Trophoblast cell (in vitro differentiated cells and primary cell): ENCODE data around the gene TMEM150C. TPM values are rescaled to one million over a fixed set of nuclear protein-coding genes. Genes with fewer than 3 reads are reported as not detected.
A peak's percentile ranks its signal among the peaks of the same experiment; 100 is the strongest.

Source experiments
- DNase-seq, 2 donors: peaks; one replicate each; pipeline ENCODE4 v3.0.0-alpha.2; 2016
- H2AFZ ChIP-seq: 2 replicates; pipeline ENCODE4 v1.6.1; 2013; ENCODE audit warnings: low read length, moderate library complexity, mild to moderate bottlenecking; ENCODE audit not compliant: insufficient read depth, poor library complexity
- H2AK5ac ChIP-seq: 2 replicates; pipeline ENCODE4 v1.6.1; 2013; ENCODE audit warnings: mild to moderate bottlenecking, low read length
- H2BK120ac ChIP-seq: 2 replicates; pipeline ENCODE4 v1.6.1; 2013; ENCODE audit warnings: low read length, mild to moderate bottlenecking, moderate library complexity; ENCODE audit not compliant: insufficient read depth, poor library complexity
- H2BK12ac ChIP-seq: 2 replicates; pipeline ENCODE4 v1.6.1; 2013; ENCODE audit warnings: mild to moderate bottlenecking, low read length, moderate library complexity
- H2BK5ac ChIP-seq: 2 replicates; pipeline ENCODE4 v1.6.1; 2013; ENCODE audit warnings: low read length, low read depth, moderate library complexity, mild to moderate bottlenecking; ENCODE audit not compliant: poor library complexity
- H3K14ac ChIP-seq: 2 replicates; pipeline ENCODE4 v1.6.1; 2013; ENCODE audit warnings: mild to moderate bottlenecking, low read length
- H3K18ac ChIP-seq: 2 replicates; pipeline ENCODE4 v1.6.1; 2013; ENCODE audit warnings: mild to moderate bottlenecking, low read length
- H3K23ac ChIP-seq: 2 replicates; pipeline ENCODE4 v1.6.1; 2013; ENCODE audit warnings: low read length
- H3K27ac ChIP-seq: 2 replicates; pipeline ENCODE4 v1.5.1; 2013; ENCODE audit warnings: low read depth, mild to moderate bottlenecking, inconsistent platforms, low read length, moderate library complexity
- H3K27me3 ChIP-seq: 2 replicates; pipeline ENCODE4 v1.6.1; 2013; ENCODE audit warnings: inconsistent platforms, mild to moderate bottlenecking, low read length, moderate library complexity; ENCODE audit not compliant: insufficient read depth
- H3K36me3 ChIP-seq, 2 experiments: 1 replicate in 1 of 2; 2 replicates in 1 of 2; pipeline ENCODE4 v1.6.1; 2013; ENCODE audit warnings: low read length in 2 of 2, mild to moderate bottlenecking in 2 of 2, moderate library complexity in 1 of 2; ENCODE audit not compliant: insufficient read depth in 2 of 2, control insufficient read depth in 1 of 2
- H3K4ac ChIP-seq: 2 replicates; pipeline ENCODE4 v1.6.1; 2013; ENCODE audit warnings: low read depth, mild to moderate bottlenecking, low read length, moderate library complexity
- H3K4me1 ChIP-seq, 2 experiments: 1 replicate in 1 of 2; 2 replicates in 1 of 2; pipeline ENCODE4 v1.6.1; 2013; ENCODE audit warnings: low read length in 2 of 2, mild to moderate bottlenecking in 2 of 2, moderate library complexity in 1 of 2; ENCODE audit not compliant: insufficient read depth in 2 of 2, control insufficient read depth in 1 of 2
- H3K4me2 ChIP-seq: 2 replicates; pipeline ENCODE4 v1.6.1; 2013; ENCODE audit warnings: inconsistent platforms, mild to moderate bottlenecking, low read length, moderate library complexity
- H3K4me3 ChIP-seq: 2 replicates; pipeline ENCODE4 v1.5.1; 2013; ENCODE audit warnings: mild to moderate bottlenecking, low read depth, low read length, inconsistent platforms
- H3K79me1 ChIP-seq: one replicate; pipeline ENCODE4 v1.6.1; 2013; ENCODE audit warnings: low read length
- H3K79me2 ChIP-seq: 2 replicates; pipeline ENCODE4 v1.6.1; 2013; ENCODE audit warnings: low read length, mild to moderate bottlenecking; ENCODE audit not compliant: control insufficient read depth, insufficient read depth, poor library complexity
- H3K9ac ChIP-seq: 2 replicates; pipeline ENCODE4 v1.6.1; 2013; ENCODE audit warnings: mild to moderate bottlenecking, low read length
- H3K9me3 ChIP-seq: 2 replicates; pipeline ENCODE4 v1.6.1; 2013; ENCODE audit warnings: low read depth, mild to moderate bottlenecking, control low read depth, inconsistent platforms, low read length; ENCODE audit not compliant: insufficient read depth
- H4K12ac ChIP-seq: 2 replicates; pipeline ENCODE4 v1.6.1; 2013; ENCODE audit warnings: low read depth, mild to moderate bottlenecking, low read length, moderate library complexity
- H4K8ac ChIP-seq: 2 replicates; pipeline ENCODE4 v1.6.1; 2013; ENCODE audit warnings: low read depth, mild to moderate bottlenecking, low read length, moderate library complexity
- H4K91ac ChIP-seq: one replicate; pipeline ENCODE4 v1.6.1; 2013; ENCODE audit warnings: low read depth, mild to moderate bottlenecking, low read length, moderate library complexity
- WGBS: extraction: QIAGEN DNeasy Blood & Tissue Kit; methylation state at CpG from one replicate; pipeline ENCODE4 v1.1.7; 2013; ENCODE audit warnings: missing lambda C conversion rate; ENCODE audit not compliant: insufficient read length, insufficient coverage; ENCODE audit errors: extremely low coverage; 5-methylcytosine and 5-hydroxymethylcytosine counted together
- polyA plus RNA-seq: library from polyadenylated mRNA; stranded (reverse); fragments of 200-250 nt; gene quantifications from 2 replicates; pipeline ENCODE4 v1.2.3, GENCODE V29; 2013

TMEM150C gene
- 1.5 and 1.7 TPM in 2 replicates for polyA plus RNA-seq

DNA sequence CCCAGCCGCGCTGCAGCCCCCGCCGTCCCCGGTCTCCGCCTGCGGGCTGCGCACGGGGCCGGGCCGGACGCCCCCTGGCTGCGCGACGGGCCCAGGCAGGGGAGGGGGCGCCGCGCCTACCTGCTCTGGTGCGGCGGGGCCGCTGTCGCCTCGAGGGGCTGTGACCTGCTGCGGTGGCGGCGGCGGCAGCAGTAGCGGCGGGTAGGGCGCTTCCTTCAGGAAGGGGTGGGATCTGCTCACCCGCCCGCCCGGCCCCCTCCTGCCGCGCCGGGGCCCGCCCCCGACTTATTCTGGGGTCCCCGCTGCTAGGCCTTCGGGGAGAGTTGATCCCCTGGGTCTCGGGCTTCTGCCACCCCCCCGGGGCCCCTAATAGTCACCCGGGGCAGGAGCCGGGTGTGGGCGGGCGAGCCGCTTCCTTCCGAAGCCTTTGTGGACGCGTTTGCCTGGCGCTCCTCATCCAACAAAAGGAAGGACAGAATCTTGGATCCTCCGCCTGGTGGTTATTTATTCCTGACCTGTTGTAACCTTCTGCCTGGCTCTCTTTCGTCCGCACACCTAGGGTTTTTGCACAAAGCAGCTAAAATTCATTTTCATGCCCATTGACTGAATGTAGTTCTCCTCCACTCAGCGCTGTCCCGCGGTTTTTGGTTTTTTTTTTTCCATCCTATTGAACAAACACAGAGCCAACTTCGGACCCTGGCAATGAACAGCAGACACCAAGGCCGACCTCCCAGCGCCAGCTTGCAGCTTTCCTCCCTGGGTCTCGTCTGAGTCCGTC, at the start of gene TMEM150C:
TMEM150C (minus strand) TSS at position 203 of the 778 bp plus-strand sequence. CDS start 57,331 bp downstream, outside the sequence.
- peaks cover 2% of the 10 kb centered on the region for H3K9me3 ChIP-seq
- H3K79me2 ChIP-seq: no peaks in the 10 kb centered on the region
- no peak within 1 kb of the TSS for H4K12ac ChIP-seq
- H2BK12ac ChIP-seq: no peak within 1 kb of the TSS
- no peak within 1 kb of the TSS for H3K4ac ChIP-seq
- no peaks in the 10 kb centered on the region for H3K36me3 ChIP-seq
- peak within 1 kb of the TSS; percentile 95 for H3K4me2 ChIP-seq
- peak within 1 kb of the TSS; percentile 93 for H2AFZ ChIP-seq
- no CpG with 5 or more reads among the region's 62 CpGs for WGBS
- H4K91ac ChIP-seq: no peak within 1 kb of the TSS
- no peaks in the 10 kb centered on the region for H3K27me3 ChIP-seq
- H3K79me1 ChIP-seq: no peaks in the 10 kb centered on the region
- peaks cover 0 to 2% of the 10 kb centered on the region in 2 experiments for H3K4me1 ChIP-seq
- DNase-seq: peak; percentile 32 to 55
- H3K27ac ChIP-seq: no peak within 1 kb of the TSS
- peak within 1 kb of the TSS; percentile 54 for H3K18ac ChIP-seq
- H3K9ac ChIP-seq: peak within 1 kb of the TSS; percentile 65
- H2BK5ac ChIP-seq: no peak within 1 kb of the TSS
- H3K23ac ChIP-seq: no peak within 1 kb of the TSS
- H4K8ac ChIP-seq: peak within 1 kb of the TSS; percentile 34
- H3K4me3 ChIP-seq: peak within 1 kb of the TSS; percentile 91
- no peak within 1 kb of the TSS for H2AK5ac ChIP-seq
- no peak within 1 kb of the TSS for H2BK120ac ChIP-seq
- peak within 1 kb of the TSS; percentile 66 for H3K14ac ChIP-seq

DNA sequence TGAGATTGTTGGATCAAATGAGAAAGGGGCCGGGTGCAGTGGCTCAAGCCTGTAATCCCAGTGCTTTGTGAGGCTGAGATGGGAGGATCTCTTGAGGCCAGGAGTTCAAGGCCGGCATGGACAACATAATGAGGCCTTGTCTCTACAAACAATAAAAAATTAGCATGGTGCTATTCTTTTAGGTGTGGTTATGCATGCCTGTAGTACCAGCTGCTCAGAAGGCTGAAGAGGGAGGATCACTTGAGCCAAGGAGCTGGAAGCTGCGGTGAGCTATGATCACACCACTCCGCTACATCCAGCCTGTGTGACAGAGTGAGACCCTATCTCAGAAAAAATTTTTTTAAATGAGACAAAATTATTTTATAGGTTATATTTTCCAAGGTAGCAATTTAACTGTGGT, 49.7 kb upstream of the TMEM150C start:
- H2BK120ac ChIP-seq: no peak overlapping the region
- no peak overlapping the region for H3K14ac ChIP-seq
- no peak overlapping the region for H3K9ac ChIP-seq
- no peak overlapping the region for H4K91ac ChIP-seq
- no peak for DNase-seq
- H4K12ac ChIP-seq: no peak overlapping the region
- WGBS: no CpG with 5 or more reads among the region's 4 CpGs
- H3K18ac ChIP-seq: no peak overlapping the region
- no peak overlapping the region for H3K23ac ChIP-seq
- no peak overlapping the region for H3K4me2 ChIP-seq
- H3K36me3 ChIP-seq: no peaks in the 10 kb centered on the region
- H2AK5ac ChIP-seq: no peak overlapping the region
- no peak overlapping the region for H3K4me3 ChIP-seq
- no peak overlapping the region for H2BK12ac ChIP-seq
- H3K4me1 ChIP-seq: no peaks in the 10 kb centered on the region
- H3K9me3 ChIP-seq: no peaks in the 10 kb centered on the region
- no peak overlapping the region for H3K27ac ChIP-seq
- H3K79me2 ChIP-seq: no peaks in the 10 kb centered on the region
- no peak overlapping the region for H2AFZ ChIP-seq
- no peak overlapping the region for H4K8ac ChIP-seq
- no peak overlapping the region for H2BK5ac ChIP-seq
- H3K4ac ChIP-seq: no peak overlapping the region
- H3K79me1 ChIP-seq: no peaks in the 10 kb centered on the region
- no peaks in the 10 kb centered on the region for H3K27me3 ChIP-seq

DNA sequence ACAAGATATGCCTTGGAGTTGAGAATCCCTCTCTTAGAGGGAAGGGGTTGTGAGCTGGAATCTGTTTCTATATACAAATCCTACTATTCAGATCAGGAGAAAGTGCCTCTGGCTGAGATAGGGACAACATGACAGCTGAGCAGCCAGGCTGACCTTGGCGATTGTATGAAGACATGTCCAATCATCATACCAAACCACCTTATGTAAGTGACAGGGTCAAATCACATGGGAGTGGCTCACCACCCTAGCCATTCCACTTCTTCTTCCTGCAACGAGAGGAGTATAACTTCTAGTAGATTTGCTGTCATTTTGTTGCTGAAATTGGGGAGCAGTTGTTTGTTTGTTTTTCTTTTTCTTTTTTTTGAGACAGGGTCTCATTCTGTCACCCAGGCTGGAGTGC, 48.3 kb upstream of the TMEM150C start:
- H2BK12ac ChIP-seq: no peak overlapping the region
- DNase-seq: no peak
- no peaks in the 10 kb centered on the region for H3K4me1 ChIP-seq
- H4K8ac ChIP-seq: no peak overlapping the region
- H3K14ac ChIP-seq: no peak overlapping the region
- no peaks in the 10 kb centered on the region for H3K27me3 ChIP-seq
- no peak overlapping the region for H2BK5ac ChIP-seq
- no peak overlapping the region for H3K4me3 ChIP-seq
- H3K36me3 ChIP-seq: no peaks in the 10 kb centered on the region
- no peak overlapping the region for H3K27ac ChIP-seq
- no peak overlapping the region for H2BK120ac ChIP-seq
- no peak overlapping the region for H2AFZ ChIP-seq
- no peak overlapping the region for H3K9ac ChIP-seq
- H3K79me2 ChIP-seq: no peaks in the 10 kb centered on the region
- no peaks in the 10 kb centered on the region for H3K9me3 ChIP-seq
- no peak overlapping the region for H3K23ac ChIP-seq
- H4K91ac ChIP-seq: no peak overlapping the region
- WGBS: no CpG with 5 or more reads among the region's 2 CpGs
- H4K12ac ChIP-seq: no peak overlapping the region
- no peak overlapping the region for H3K18ac ChIP-seq
- H3K4ac ChIP-seq: no peak overlapping the region
- no peak overlapping the region for H3K4me2 ChIP-seq
- no peak overlapping the region for H2AK5ac ChIP-seq
- no peaks in the 10 kb centered on the region for H3K79me1 ChIP-seq

DNA sequence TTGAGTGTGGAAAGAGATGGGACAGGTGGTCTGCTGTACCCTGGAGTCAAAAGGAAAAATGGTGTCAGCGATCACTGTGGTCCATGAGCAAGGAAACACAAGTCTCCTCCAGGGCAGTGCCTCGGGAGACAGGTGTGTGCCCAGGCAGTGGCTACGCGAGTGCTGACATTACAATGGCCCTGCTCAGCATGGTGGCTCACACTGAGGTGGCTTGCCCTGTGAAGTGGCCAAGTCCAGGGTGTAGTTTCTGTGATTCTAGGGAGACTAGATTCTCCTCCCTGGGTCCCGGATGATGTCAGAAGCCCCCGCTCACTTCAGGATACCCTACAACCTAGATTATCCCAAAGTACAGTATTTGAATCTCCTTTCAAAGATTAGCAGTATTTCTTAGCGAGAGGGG, 44.8 kb upstream of the TMEM150C start:
- no peak overlapping the region for H4K91ac ChIP-seq
- H2BK5ac ChIP-seq: no peak overlapping the region
- H3K18ac ChIP-seq: no peak overlapping the region
- H4K8ac ChIP-seq: no peak overlapping the region
- no peak overlapping the region for H3K4me2 ChIP-seq
- no CpG with 5 or more reads among the region's 7 CpGs for WGBS
- H3K9me3 ChIP-seq: no peaks in the 10 kb centered on the region
- H3K79me1 ChIP-seq: no peaks in the 10 kb centered on the region
- no peak overlapping the region for H2BK120ac ChIP-seq
- H3K36me3 ChIP-seq: no peaks in the 10 kb centered on the region
- no peak overlapping the region for H4K12ac ChIP-seq
- H3K23ac ChIP-seq: no peak overlapping the region
- H3K79me2 ChIP-seq: no peaks in the 10 kb centered on the region
- H2AFZ ChIP-seq: no peak overlapping the region
- H2BK12ac ChIP-seq: no peak overlapping the region
- H3K4ac ChIP-seq: no peak overlapping the region
- H2AK5ac ChIP-seq: no peak overlapping the region
- H3K4me3 ChIP-seq: no peak overlapping the region
- H3K14ac ChIP-seq: no peak overlapping the region
- H3K9ac ChIP-seq: no peak overlapping the region
- no peaks in the 10 kb centered on the region for H3K27me3 ChIP-seq
- H3K27ac ChIP-seq: no peak overlapping the region
- no peak for DNase-seq
- H3K4me1 ChIP-seq: no peaks in the 10 kb centered on the region
